ENCODE data around the gene SCP2.

SCP2 gene

DNA sequence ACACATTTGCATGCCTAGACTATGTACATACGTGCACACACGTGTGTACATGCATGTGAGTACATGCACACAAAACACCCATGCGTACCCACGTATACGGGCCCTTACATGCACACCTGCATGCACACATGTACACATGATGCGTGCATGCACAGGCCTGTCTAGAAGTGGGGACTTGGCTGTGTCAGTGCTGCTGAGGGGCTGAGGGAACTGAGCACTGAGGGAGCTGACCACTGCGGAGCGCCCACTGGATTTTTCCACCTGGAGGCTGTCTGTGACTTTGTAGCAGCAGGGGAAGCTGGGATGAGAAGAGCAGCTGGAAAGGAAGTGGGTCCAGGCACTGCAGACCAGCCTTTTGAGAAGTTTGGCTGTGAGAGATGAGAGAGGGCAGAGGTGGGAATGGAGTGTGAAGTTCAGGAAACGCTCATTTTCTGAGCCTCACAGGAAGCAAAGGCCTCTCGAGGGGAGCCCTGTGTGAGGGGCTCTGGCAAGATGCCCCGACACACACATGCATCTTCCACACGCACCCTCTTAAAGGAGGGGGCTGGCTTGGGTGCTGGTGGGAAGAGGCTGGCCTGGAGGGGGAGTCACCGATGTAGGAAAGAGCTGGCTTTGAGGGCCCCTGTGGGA lies 155.9 kb downstream of the SCP2 start:
- no peak for DNase-seq (ENCODE audit: low read depth in 3 of 3)

DNA sequence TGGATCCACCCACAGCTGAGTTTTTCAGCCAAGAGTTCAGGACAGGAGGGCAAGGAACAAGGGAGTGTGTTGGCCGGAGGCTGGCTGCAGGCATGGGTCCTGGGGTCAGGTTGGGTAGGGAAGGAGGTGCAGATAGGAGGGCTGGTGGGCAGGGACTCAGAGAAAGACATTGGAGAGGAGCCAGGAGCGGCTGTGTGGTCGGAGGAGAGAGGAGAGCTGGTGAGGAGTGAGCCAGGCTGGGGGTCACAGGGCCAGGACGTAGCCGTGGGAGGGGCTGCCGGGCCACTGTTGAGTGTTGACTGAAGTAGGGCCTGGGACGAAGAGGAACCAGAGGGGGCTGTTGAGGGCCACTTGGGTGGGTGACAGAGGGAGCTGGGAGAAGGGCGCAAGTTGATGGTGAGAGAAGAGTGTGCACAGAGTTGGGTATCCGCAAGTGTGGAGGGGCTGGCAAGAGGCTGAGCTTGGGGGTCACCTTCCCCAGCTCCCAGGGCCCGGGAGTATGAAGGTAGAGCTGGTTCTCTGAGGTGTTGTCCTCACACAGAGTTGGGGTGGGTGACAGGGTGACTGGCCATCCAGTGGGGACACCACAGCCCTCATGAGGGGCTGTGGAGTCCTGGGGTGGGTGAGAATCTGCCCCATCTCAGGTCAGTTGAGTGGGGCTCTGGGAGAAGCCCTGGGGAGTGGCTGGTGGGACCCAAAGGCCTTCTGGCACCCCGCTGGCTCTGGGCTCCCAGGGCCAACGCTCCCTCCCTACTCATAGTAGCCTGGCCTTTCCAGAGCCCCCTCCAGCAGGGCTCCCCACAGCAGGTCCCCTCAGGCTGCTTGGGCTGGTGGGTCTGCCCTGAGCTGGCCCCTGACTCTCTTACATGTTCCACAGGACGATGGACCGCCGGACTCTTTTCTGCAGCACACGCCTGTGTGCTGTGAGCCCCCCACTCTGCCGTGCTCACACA lies 156.8 kb downstream of the SCP2 start:
- DNase-seq (ENCODE audit: low read depth in 3 of 3): no peak

GRCh38 chr1:53084589-53084971 lies 157.5 kb downstream of the SCP2 start:
- DNase-seq (ENCODE audit: low read depth in 3 of 3): no peak

GRCh38 chr1:53085405-53085804 lies 158.3 kb downstream of the SCP2 start:
- no peak for DNase-seq (ENCODE audit: low read depth in 3 of 3)

DNA sequence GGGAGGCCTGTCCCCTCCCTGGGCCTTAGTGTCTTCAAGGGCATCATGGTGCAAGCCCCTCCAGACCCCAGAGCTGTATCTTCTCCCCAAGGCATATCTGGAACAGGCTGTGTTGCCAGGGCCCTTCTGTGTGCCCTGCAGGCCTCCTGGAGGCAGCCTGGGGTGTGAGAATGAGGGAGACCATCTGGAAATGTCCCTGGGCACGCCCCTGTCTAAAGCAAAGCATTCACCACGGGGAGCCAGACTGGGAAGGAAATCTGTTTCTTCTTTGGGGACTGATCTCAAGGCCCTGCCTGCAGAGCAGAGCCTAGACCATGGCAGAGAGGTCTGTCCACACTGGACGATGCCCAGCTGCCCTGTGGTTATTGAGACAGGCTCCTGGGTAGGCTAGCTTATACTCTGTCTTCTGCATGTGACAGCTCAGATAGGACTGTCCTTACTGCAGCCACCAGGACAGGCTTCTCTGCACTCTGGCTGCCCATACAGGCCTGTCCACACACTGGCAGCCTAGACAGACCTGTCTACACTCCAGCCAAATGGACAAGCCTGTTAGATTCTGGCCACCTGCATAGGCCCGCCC lies 159.5 kb downstream of the SCP2 start:
- no peak for DNase-seq (ENCODE audit: low read depth in 3 of 3)

- no peak for DNase-seq (ENCODE audit: low read depth in 3 of 3)
These were observed 160.5 kb downstream of the SCP2 start for GRCh38 chr1:53087332-53088285.

DNA sequence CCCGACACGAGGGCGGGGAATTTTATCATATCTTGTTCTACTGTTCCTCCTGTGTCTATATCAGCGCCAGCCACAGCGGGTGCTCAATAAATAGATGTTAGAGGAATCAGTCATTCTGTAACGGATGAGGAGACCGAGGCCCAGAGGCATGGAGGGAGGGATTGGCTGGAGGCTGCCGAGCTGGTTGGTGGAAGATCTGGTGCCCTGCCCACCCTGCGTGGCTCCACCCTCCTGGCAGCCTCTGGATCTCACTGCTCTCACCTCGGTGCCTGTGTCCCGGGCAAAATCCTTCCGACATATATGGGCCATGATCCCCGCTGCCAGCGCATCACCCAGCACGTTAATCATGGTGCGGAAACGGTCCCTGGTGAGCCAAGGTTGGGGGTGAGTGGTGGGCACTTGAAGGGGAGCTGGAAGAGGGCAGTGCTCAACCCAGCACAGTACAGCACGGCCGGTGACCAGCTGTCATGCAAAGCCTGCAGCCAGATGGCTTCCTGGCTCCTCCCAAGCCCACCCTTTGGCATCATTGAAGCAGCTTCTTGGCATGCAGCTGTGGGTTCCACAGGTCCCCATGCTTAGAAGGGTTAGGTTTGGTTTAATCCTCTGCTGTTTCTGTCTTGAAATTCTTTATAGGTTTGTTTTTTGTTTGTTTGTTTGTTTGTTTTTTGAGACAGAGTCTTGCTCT lies 161.7 kb downstream of the SCP2 start:
- no peak for DNase-seq (ENCODE audit: low read depth in 3 of 3)

GRCh38 chr1:53089478-53090226 lies 162.6 kb downstream of the SCP2 start:
- no peak for DNase-seq (ENCODE audit: low read depth in 3 of 3)

DNA sequence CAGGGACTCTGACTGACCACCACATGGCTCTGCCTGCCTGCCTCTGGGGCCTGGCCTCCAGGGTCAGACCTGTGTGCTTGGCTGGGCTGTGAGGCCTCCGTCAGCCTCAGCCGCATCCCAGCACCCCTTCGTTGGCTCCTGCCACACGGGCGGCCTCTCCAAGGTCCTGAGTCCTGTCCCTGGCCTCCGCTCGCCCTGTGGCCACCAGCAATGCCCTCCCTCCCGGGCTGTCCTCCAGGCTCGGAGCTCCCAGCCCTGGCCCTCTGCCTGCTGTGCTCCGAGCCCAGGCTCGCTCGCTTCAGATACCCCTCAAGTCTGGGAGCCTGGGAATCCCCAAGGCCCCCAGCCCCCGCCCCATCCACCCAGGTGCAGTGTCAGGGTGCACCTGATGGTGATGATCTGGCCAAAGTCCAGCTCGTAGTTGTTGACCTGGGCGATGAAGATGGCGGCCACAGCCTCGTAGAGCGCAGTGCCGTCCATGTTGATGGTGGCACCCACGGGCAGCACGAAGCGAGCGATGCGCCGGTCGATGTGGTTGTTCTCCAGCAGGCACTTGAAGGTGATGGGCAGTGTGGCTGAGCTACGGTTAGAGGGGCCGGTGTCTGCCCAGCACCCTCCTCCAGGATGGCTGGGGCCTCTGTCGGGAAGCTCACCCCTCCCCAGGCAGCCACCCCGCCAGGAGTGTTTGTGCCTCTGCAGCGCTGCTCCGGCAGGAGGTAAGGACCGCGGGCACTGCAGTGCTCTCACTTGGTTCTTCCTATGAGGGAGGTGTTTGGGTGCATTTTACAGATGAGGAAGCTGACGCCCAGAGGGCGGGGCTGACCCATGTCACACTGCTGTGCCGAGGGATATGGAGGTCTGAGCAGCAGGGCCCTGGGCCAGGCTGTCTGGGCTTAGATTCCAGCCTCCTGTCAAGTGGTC lies 163.4 kb downstream of the SCP2 start:
- no peak for DNase-seq (ENCODE audit: low read depth in 3 of 3)

- no peak for DNase-seq (ENCODE audit: low read depth in 3 of 3)
These were observed 165.0 kb downstream of the SCP2 start for GRCh38 chr1:53091841-53092645.

GRCh38 chr1:53092659-53093450 lies 165.8 kb downstream of the SCP2 start:
- DNase-seq (ENCODE audit: low read depth in 3 of 3): no peak

GRCh38 chr1:53093451-53093754 lies 166.3 kb downstream of the SCP2 start:
- no peak for DNase-seq (ENCODE audit: low read depth in 3 of 3)

DNA sequence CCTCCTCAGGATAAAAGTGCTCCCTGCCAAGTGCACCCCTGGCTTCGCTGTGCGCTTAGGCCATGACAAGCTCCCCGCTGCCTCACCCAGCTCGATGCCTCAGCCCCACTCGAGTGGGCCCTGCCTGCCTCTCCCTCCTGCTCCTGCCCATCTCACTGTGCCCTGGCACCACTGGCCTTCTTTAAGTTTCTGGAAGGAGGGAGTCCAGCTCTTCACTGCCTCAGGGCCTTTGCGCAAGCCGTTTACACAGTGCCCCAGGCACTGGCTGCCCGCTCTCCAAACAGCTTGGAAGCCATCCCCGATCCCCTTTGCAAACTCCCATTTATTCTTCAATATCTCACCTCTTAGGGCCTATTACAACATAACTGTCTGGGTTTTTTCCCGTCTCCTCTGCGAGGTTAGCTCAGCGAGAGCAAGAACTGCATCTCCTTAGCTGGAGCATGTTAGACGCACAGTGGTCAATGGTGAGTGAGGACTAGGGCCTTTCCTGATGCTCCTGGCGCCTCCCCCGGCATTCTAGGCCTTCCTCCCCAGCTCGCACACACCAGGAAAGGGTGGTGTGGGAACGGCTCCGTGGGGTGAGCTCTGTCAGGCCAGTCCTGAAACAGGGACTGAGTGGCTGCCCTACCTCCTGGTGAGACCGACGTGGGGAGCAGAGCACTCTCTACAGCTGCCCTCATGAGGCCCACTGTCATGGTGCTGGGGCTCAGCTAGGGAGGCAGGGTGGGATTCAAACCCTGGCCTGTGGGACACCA lies 166.9 kb downstream of the SCP2 start:
- DNase-seq (ENCODE audit: low read depth in 3 of 3): no peak

DNA sequence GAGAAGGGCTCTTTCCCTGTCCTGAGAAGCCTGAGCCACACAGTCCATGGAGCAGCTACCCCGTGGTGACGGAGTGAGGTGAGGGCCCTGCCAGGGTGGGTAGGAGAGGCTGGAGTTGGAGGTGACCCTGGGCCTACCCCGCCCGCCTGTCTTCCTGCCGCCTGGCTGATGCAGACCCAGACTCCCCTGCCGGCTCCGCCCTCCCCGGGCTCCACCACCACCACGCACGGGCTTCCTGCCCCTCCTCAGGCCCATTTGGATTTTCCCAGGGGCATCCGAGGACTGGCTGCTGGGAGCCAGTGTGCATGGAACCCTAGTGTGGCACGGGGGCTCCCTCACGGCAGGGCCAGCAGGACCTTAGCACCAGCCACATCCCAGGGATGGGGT lies 167.4 kb downstream of the SCP2 start:
- no peak for DNase-seq (ENCODE audit: low read depth in 3 of 3)
